Liver (tissue), 9 donors: ENCODE measurements around the gene CDR2. TPM values are rescaled to one million over a fixed set of nuclear protein-coding genes. Genes with fewer than 3 reads are reported as not detected.

ENCODE experiments used
- DNase-seq: peaks from one replicate; pipeline ENCODE4 v3.0.0-alpha.2; 2017; ENCODE audit warnings: low spot score
- H3K27ac ChIP-seq, 2 donors: one replicate each; pipeline ENCODE4 v1.7.0; 2013; ENCODE audit warnings: inconsistent platforms in 2 of 2, low read length in 2 of 2, control low read depth in 1 of 2, low read depth in 1 of 2, mild to moderate bottlenecking in 1 of 2
- H3K27me3 ChIP-seq, 4 donors: one replicate each; pipeline versions ENCODE4 v1.6.1 to v1.7.0; 2013; ENCODE audit warnings: low read length in 3 of 4, inconsistent platforms in 1 of 4, mild to moderate bottlenecking in 1 of 4, moderate library complexity in 1 of 4; ENCODE audit not compliant: control insufficient read depth in 4 of 4, insufficient read depth in 4 of 4
- H3K36me3 ChIP-seq, 4 donors: one replicate each; pipeline versions ENCODE4 v1.6.1 to v1.7.0; 2013; ENCODE audit warnings: low read length in 3 of 4, mild to moderate bottlenecking in 3 of 4, low read depth in 1 of 4, moderate library complexity in 1 of 4; ENCODE audit not compliant: control insufficient read depth in 4 of 4, insufficient read depth in 3 of 4
- H3K4me1 ChIP-seq, 4 donors: one replicate each; pipeline versions ENCODE4 v1.6.1 to v1.7.0; 2013; ENCODE audit warnings: low read length in 3 of 4, mild to moderate bottlenecking in 3 of 4, moderate library complexity in 1 of 4; ENCODE audit not compliant: control insufficient read depth in 4 of 4, insufficient read depth in 4 of 4
- H3K4me3 ChIP-seq, 3 donors: one replicate each; pipeline versions ENCODE4 v1.6.1 to v1.7.0; 2013; ENCODE audit warnings: low read length in 3 of 3, control low read depth in 1 of 3, low read depth in 1 of 3, mild to moderate bottlenecking in 1 of 3
- H3K9ac ChIP-seq, 2 donors: one replicate each; pipeline ENCODE4 v1.7.0; 2013; ENCODE audit warnings: low read length in 2 of 2, mild to moderate bottlenecking in 2 of 2, moderate library complexity in 2 of 2, control low read depth in 1 of 2, low read depth in 1 of 2
- H3K9me3 ChIP-seq, 4 donors: one replicate each; pipeline versions ENCODE4 v1.6.1 to v1.7.0; 2013; ENCODE audit warnings: low read length in 3 of 4; ENCODE audit not compliant: control insufficient read depth in 4 of 4
- EGR1 ChIP-seq, 2 donors: IDR thresholded peaks; 2 replicates each; pipeline ENCODE4 v1.6.1; 2016 to 2018; ENCODE audit warnings: antibody characterized with exemption in 2 of 2, low read depth in 2 of 2
- FOXA1 ChIP-seq: IDR thresholded peaks from 2 replicates; pipeline ENCODE4 v1.6.1; 2016; ENCODE audit warnings: antibody characterized with exemption
- GABPA ChIP-seq, 2 donors: IDR thresholded peaks in 1 of 2; conservative IDR thresholded peaks in 1 of 2; 2 replicates each; pipeline ENCODE4 v1.6.1; 2016; ENCODE audit warnings: antibody characterized with exemption in 2 of 2, mild to moderate bottlenecking in 1 of 2, moderate library complexity in 1 of 2
- HNF4G ChIP-seq: IDR thresholded peaks from 2 replicates; pipeline ENCODE4 v1.6.1; 2016; ENCODE audit warnings: antibody characterized with exemption
- NR2F2 ChIP-seq: IDR thresholded peaks from 2 replicates; pipeline ENCODE4 v1.6.1; 2016; ENCODE audit warnings: antibody characterized with exemption
- RAD21 ChIP-seq, 2 donors: IDR thresholded peaks; 2 replicates each; pipeline ENCODE4 v1.6.1; 2016; ENCODE audit warnings: antibody characterized with exemption in 2 of 2, mild to moderate bottlenecking in 2 of 2
- RXRA ChIP-seq, 2 donors: IDR thresholded peaks; 2 replicates each; pipeline ENCODE4 v1.6.1; 2017 to 2018; ENCODE audit warnings: antibody characterized with exemption in 2 of 2, mild to moderate bottlenecking in 1 of 2
- TAF1 ChIP-seq: conservative IDR thresholded peaks from 2 replicates; pipeline ENCODE4 v1.6.1; 2016; ENCODE audit warnings: antibody characterized with exemption, mild to moderate bottlenecking
- WGBS: extraction: QIAGEN DNeasy Blood & Tissue Kit; methylation state at CpG from one replicate; pipeline ENCODE4 v1.1.7; 2013; 5-methylcytosine and 5-hydroxymethylcytosine counted together
- polyA plus RNA-seq, 2 donors: library from polyadenylated mRNA; stranded (reverse) in 1 of 2; unstranded in 1 of 2; fragments of 200-250 nt in 1 of 2; fragments of >200 nt in 1 of 2; fragmentation: Nextera tagmentation in 1 of 2; extraction: Ambion mirVana in 1 of 2; gene quantifications; one replicate each; pipeline versions ENCODE4 v1.2.1 to v1.2.3, GENCODE V29; 2013 to 2015
- total RNA-seq, 2 donors: library from RNA; depleted of rRNA; stranded (reverse); fragments of >200 nt; gene quantifications; one replicate each; pipeline ENCODE4 v1.2.3, GENCODE V29; 2014
- TF ChIP-seq, protein P1 (sequence below): IDR thresholded peaks from 2 replicates; pipeline ENCODE4 v1.6.1; 2016; ENCODE audit warnings: antibody characterized with exemption
- TF ChIP-seq, protein P2 (sequence below): IDR thresholded peaks from 2 replicates; pipeline ENCODE4 v1.6.1; 2016; ENCODE audit warnings: antibody characterized with exemption
- TF ChIP-seq, protein P3 (sequence below): IDR thresholded peaks from 2 replicates; pipeline ENCODE4 v1.6.1; 2016; ENCODE audit warnings: antibody characterized with exemption
- TF ChIP-seq, protein P4 (sequence below): IDR thresholded peaks from 2 replicates; pipeline ENCODE4 v1.6.1; 2016; ENCODE audit warnings: antibody characterized with exemption, mild to moderate bottlenecking
- donor health status: healthy.
- donor health status: healthy.
- donor health status: healthy.
- donor health status: healthy.
- donor health status: healthy.

Gene CDR2
- total and polyA plus RNA-seq, 4 donors: 2.9 to 12.1 (median 9.7) TPM

DNA sequence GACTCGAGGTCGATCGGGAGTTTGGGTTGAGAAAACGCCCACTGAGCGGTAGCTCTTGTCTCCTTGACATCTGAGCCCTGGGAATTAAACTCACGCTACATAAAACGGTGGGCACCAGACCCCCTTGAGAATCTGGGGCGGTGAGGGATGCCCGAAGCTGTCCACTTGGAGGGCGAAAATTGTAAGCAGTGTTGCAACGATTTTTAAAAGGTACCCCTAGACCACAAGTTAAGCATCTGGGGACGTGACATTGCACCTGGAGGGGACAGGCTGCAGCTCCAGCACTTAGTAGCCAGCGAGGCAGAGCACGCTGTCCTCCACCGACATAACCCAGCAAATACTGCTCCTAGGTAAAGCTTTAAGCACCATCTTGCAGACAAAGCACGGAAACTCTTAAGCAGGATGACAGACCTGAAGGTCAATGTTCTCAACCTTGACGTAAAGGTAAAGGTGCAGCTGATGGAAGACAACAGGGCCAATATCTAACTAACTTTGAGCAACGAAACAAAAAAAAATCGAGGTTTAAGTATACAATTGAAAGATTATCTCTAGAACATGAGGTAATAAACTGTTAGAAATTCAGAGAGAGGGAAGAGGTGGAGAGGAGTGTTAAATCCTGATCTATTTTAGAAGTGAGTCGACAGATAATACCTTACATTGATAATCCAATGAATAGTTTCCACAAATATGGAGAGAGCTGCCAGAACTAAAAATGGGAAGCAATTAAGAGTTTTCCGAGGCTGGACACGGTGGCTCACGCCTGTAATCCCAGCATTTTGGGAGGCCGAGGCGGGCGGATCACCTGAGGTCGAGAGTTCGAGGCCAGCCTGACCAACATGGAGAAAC lies 921 bp upstream of the CDR2 start (continued):
- TF ChIP-seq, protein P1, sequence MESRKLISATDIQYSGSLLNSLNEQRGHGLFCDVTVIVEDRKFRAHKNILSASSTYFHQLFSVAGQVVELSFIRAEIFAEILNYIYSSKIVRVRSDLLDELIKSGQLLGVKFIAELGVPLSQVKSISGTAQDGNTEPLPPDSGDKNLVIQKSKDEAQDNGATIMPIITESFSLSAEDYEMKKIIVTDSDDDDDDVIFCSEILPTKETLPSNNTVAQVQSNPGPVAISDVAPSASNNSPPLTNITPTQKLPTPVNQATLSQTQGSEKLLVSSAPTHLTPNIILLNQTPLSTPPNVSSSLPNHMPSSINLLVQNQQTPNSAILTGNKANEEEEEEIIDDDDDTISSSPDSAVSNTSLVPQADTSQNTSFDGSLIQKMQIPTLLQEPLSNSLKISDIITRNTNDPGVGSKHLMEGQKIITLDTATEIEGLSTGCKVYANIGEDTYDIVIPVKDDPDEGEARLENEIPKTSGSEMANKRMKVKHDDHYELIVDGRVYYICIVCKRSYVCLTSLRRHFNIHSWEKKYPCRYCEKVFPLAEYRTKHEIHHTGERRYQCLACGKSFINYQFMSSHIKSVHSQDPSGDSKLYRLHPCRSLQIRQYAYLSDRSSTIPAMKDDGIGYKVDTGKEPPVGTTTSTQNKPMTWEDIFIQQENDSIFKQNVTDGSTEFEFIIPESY: no peak
- TF ChIP-seq HNF4G (no peak), EGR1 (IDR thresholded peaks at IDR 0.05; ENCODE audit: low read depth in 2 of 2) (no peak), RAD21 (IDR thresholded peaks at IDR 0.05) (no peak)
- TF ChIP-seq, protein P2, sequence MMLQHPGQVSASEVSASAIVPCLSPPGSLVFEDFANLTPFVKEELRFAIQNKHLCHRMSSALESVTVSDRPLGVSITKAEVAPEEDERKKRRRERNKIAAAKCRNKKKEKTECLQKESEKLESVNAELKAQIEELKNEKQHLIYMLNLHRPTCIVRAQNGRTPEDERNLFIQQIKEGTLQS: no peak

DNA sequence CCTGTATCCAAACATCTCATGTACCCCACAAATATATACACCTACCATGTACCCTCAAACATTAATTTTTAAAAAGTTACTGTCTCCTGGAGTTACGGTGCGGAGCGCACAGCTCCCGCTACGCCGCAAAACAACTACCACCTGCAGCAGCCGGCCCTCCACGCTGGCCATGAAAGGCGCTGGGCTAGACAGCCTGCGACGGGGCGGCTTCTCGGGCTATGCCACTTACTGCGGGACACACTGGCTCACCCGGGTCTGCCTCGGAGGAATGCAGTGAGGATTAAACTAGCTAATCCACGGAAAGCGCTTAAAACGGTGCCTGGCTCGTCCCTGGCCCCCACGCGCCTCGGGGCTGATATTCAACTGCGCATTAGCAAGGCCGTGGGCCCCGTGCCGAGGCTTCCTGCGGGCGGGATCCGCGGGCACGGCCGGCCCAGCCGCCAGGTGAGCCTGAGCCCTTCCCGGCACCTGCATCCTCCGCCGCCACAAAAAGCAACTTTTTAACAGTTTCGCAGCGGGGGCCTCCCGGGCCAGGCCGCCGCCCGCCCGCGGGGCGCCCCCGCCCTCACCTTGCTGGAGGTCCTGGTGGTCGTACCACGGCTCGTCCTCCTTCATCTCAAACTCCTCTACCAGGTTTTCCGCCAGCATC lies 633 bp downstream of the CDR2 start:
- Histone ChIP-seq H3K36me3 (no peaks in the 10 kb centered on the region), H3K4me1 (peaks cover 5 to 42% (median 17%) of the 10 kb centered on the region in 4 donors), H3K9me3 (no peaks in the 10 kb centered on the region), H3K9ac (peak overlapping the region; percentile 67 to 87), H3K27ac (peak overlapping the region; percentile 94 to 96), H3K4me3 (peak overlapping the region; percentile 79 to 96 (median 85)), H3K27me3 (no peaks in the 10 kb centered on the region)
- WGBS: under 1% methylated on average over 51 of the region's 51 CpGs
- TF ChIP-seq NR2F2 (no peak), RXRA (IDR thresholded peaks at IDR 0.05) (no peak)
- TF ChIP-seq, protein P3, sequence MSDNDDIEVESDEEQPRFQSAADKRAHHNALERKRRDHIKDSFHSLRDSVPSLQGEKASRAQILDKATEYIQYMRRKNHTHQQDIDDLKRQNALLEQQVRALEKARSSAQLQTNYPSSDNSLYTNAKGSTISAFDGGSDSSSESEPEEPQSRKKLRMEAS: peak; percentile 24
- DNase-seq: peak; percentile 59

DNA sequence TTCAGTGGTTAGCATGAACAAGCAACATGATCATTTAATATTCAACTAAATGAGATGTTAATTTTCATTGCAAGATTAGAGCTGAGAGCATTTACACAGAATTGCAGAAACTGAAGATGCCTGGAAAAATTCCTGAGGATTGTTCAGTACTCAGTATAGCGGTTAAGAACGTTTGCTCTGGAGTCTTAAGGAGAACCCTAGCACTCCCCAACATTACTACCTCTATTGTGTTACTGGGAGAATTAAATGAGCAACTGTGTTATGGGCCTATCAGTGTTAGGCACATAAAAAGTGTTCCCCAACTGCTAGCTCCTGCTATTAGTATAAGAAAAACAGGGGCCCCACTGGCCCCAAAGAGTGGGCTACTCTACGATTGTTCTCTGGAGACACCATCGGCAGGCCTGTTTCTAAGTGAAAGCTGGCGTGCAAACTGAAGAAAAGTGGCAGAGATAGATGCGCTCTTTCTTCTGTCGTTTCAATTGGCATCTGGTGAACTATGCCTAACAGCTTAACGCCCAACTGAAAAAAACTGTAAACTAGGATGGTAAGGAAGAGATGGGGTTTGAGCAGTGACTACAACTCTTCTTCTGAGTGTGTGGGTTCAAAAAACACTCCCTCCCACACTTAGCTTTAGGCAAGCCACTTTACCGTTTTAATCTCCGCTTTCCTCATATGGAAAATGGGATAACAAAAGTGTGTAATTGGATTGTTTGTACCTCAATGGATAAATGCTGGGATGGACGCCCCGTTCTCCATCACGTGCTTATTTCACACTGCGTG lies 1.3 kb downstream of the CDR2 start:
- Histone ChIP-seq H3K9me3 (no peaks in the 10 kb centered on the region), H3K36me3 (no peaks in the 10 kb centered on the region), H3K27me3 (no peaks in the 10 kb centered on the region), H3K9ac (peak overlapping the region; percentile 3 to 67), H3K4me1 (peaks cover 5 to 44% (median 17%) of the 10 kb centered on the region in 4 donors), H3K27ac (peak overlapping the region; percentile 94 to 96), H3K4me3 (peak overlapping the region; percentile 79 to 96 (median 85))
- TF ChIP-seq TAF1 (no peak), GABPA (IDR thresholded peaks at IDR 0.05 in 1 of 2, conservative IDR thresholded peaks at IDR 0.05 in 1 of 2) (no peak), FOXA1 (no peak)
- TF ChIP-seq, protein P1: no peak
- TF ChIP-seq, protein P3: no peak
- TF ChIP-seq, protein P4, sequence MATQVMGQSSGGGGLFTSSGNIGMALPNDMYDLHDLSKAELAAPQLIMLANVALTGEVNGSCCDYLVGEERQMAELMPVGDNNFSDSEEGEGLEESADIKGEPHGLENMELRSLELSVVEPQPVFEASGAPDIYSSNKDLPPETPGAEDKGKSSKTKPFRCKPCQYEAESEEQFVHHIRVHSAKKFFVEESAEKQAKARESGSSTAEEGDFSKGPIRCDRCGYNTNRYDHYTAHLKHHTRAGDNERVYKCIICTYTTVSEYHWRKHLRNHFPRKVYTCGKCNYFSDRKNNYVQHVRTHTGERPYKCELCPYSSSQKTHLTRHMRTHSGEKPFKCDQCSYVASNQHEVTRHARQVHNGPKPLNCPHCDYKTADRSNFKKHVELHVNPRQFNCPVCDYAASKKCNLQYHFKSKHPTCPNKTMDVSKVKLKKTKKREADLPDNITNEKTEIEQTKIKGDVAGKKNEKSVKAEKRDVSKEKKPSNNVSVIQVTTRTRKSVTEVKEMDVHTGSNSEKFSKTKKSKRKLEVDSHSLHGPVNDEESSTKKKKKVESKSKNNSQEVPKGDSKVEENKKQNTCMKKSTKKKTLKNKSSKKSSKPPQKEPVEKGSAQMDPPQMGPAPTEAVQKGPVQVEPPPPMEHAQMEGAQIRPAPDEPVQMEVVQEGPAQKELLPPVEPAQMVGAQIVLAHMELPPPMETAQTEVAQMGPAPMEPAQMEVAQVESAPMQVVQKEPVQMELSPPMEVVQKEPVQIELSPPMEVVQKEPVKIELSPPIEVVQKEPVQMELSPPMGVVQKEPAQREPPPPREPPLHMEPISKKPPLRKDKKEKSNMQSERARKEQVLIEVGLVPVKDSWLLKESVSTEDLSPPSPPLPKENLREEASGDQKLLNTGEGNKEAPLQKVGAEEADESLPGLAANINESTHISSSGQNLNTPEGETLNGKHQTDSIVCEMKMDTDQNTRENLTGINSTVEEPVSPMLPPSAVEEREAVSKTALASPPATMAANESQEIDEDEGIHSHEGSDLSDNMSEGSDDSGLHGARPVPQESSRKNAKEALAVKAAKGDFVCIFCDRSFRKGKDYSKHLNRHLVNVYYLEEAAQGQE: no peak
- no peak for DNase-seq
- 47% methylated on average over 14 of the region's 14 CpGs for WGBS
